ENCODE results near the gene CENPT.

CENPT gene

DNA sequence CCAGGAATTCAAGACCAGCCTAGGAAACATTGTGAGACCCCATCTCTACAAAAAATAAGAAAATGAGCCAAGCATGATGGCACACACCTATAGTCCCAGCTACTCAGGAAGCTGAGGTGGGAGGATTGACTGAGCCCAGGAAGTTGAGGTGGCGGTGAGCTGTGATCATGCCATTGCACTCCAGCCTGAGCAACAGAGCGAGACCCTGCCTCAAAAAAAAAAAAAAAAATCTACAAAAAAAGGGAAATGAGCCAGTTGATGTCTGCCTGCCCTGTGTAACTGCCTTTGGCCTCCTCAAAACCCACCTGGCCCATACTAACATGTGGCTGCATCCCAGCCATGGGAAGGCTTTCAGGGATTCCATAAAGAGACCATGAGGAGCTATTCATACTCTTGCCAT, 45.6 kb downstream of the CENPT start:
- Histone ChIP-seq H3K4me2 (ENCODE audit: low read depth, low read length, poor library complexity, severe bottlenecking) (no peak overlapping the region), H3K4me3 (ENCODE audit: insufficient read depth, low read length, poor library complexity, severe bottlenecking) (no peak overlapping the region), H3K36me3 (ENCODE audit: low read length) (no peaks in the 10 kb centered on the region), H3K27ac (ENCODE audit: low read depth, low read length) (no peak overlapping the region), H2AFZ (ENCODE audit: low read depth, low read length, severe bottlenecking) (no peak overlapping the region), H3K9ac (ENCODE audit: low read length) (no peak overlapping the region), H3K9me2 (replicated peaks; ENCODE audit: insufficient read depth, low read length) (no peaks in the 10 kb centered on the region), H4K20me1 (ENCODE audit: low read depth, low read length) (no peaks in the 10 kb centered on the region), H3F3A (ENCODE audit: insufficient read depth) (no peaks in the 10 kb centered on the region), H3K9me3 (ENCODE audit: insufficient read depth, low read length) (no peaks in the 10 kb centered on the region), H3K27me3 (ENCODE audit: low read length) (no peaks in the 10 kb centered on the region), H3K79me2 (ENCODE audit: insufficient read depth, low read length) (peaks cover 19% of the 10 kb centered on the region; the same call in 1 of the 2 replicates)
- TF ChIP-seq CTCF (IDR thresholded peaks at IDR 0.05; ENCODE audit: insufficient read depth, low read length, poor library complexity, severe bottlenecking) (no peak), EZH2phosphoT487 (conservative IDR thresholded peaks at IDR 0.05; ENCODE audit: low read length) (no peak)

DNA sequence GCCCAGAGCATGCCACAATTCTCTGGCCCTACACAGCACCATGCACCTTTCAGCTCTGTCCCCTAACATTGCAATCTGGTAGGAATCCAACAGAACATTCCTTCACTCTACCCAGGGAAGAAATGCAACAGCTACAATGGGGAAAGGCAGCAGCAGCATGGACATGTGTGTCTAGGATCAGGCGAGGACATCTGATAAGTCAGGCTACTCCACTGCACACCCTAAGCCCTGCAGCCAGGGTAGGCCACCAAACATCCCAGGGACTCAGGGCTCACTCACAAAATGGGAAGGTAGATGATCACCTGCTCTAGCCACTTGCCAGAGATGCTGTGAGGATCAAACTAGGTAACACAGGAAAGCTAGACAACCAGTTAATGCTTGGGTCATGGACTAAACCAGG, 46.3 kb downstream of the CENPT start:
- H3F3A ChIP-seq (ENCODE audit: insufficient read depth) = no peaks in the 10 kb centered on the region
- H4K20me1 ChIP-seq (ENCODE audit: low read depth, low read length) = no peaks in the 10 kb centered on the region
- no peak overlapping the region for H3K4me3 ChIP-seq (ENCODE audit: insufficient read depth, low read length, poor library complexity, severe bottlenecking)
- no peaks in the 10 kb centered on the region for H3K9me2 ChIP-seq (replicated peaks; ENCODE audit: insufficient read depth, low read length)
- no peaks in the 10 kb centered on the region for H3K27me3 ChIP-seq (ENCODE audit: low read length)
- no peak overlapping the region for H3K9ac ChIP-seq (ENCODE audit: low read length)
- no peaks in the 10 kb centered on the region for H3K36me3 ChIP-seq (ENCODE audit: low read length)
- TF ChIP-seq CTCF (IDR thresholded peaks at IDR 0.05; ENCODE audit: insufficient read depth, low read length, poor library complexity, severe bottlenecking) (no peak), EZH2phosphoT487 (conservative IDR thresholded peaks at IDR 0.05; ENCODE audit: low read length) (no peak)
- no peak overlapping the region for H2AFZ ChIP-seq (ENCODE audit: low read depth, low read length, severe bottlenecking)
- H3K9me3 ChIP-seq (ENCODE audit: insufficient read depth, low read length) = no peaks in the 10 kb centered on the region
- no peak overlapping the region for H3K27ac ChIP-seq (ENCODE audit: low read depth, low read length)
- peaks cover 19% of the 10 kb centered on the region; the same call in 1 of the 2 replicates for H3K79me2 ChIP-seq (ENCODE audit: insufficient read depth, low read length)
- H3K4me2 ChIP-seq (ENCODE audit: low read depth, low read length, poor library complexity, severe bottlenecking) = no peak overlapping the region

- Histone ChIP-seq H3K4me2 (ENCODE audit: low read depth, low read length, poor library complexity, severe bottlenecking) (no peak overlapping the region), H3K79me2 (ENCODE audit: insufficient read depth, low read length) (peaks cover 13% of the 10 kb centered on the region; the same call in 1 of the 2 replicates), H3K27ac (ENCODE audit: low read depth, low read length) (no peak overlapping the region)
Observed at GRCh38 chr16:67800338-67800926, 47.1 kb downstream of the CENPT start.

More at GRCh38 chr16:67800338-67800926, 47.1 kb downstream of the CENPT start:
- Histone ChIP-seq H3K27me3 (ENCODE audit: low read length) (no peaks in the 10 kb centered on the region), H4K20me1 (ENCODE audit: low read depth, low read length) (no peaks in the 10 kb centered on the region), H2AFZ (ENCODE audit: low read depth, low read length, severe bottlenecking) (no peak overlapping the region), H3K9me2 (replicated peaks; ENCODE audit: insufficient read depth, low read length) (no peaks in the 10 kb centered on the region), H3K4me3 (ENCODE audit: insufficient read depth, low read length, poor library complexity, severe bottlenecking) (no peak overlapping the region), H3F3A (ENCODE audit: insufficient read depth) (no peaks in the 10 kb centered on the region), H3K9ac (ENCODE audit: low read length) (no peak overlapping the region), H3K36me3 (ENCODE audit: low read length) (no peaks in the 10 kb centered on the region), H3K9me3 (ENCODE audit: insufficient read depth, low read length) (no peaks in the 10 kb centered on the region)
- no peak for TF ChIP-seq EZH2phosphoT487 (conservative IDR thresholded peaks at IDR 0.05; ENCODE audit: low read length)
- TF ChIP-seq CTCF (IDR thresholded peaks at IDR 0.05; ENCODE audit: insufficient read depth, low read length, poor library complexity, severe bottlenecking) = no peak
